ENCODE measurements around the gene HIBADH. TPM values are rescaled to one million over a fixed set of nuclear protein-coding genes. Genes with fewer than 3 reads are reported as not detected.

Gene HIBADH
- total and polyA plus RNA-seq, 2 donors (not counting 3 experiments of a cell fraction or from before 2014, with no cell fraction given), result 22.6 to 30.5 TPM

DNA sequence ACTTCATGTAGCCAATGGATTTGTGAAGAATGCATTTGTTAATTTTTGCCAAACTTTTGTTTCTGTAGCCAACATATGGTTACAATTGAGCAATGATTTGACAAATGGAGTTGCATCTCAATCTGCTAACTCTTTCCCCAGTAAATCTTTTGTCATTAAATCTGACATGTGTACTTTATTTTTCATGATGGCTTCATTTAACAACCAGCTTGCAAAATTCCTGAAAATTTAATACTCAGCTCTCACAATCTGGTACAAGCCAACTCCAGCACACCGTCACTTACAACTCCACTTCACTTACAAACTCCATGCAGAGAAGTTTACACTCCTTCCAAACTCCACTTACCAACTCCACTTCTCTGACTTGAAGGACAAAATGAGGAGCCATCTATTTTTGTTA is 26.5 kb upstream of the HIBADH start:
- intact Hi-C loops (cut with micrococcal nuclease), result loop anchor here (1.0 to 5.0 kb wide), 5 partner anchors 85 to 493 kb away; no protein-coding TSS in a partner anchor
- Histone ChIP-seq H3K9ac (replicated peaks; ENCODE audit: extremely low read depth, insufficient read depth, low read length) (no peak overlapping the region), H3K9me1 (replicated peaks; ENCODE audit: control insufficient read depth, extremely low read depth, insufficient read depth, low read length) (no peaks in the 10 kb centered on the region), H3K27ac (ENCODE audit: insufficient read depth, low read depth, low read length) (no peak overlapping the region), H2AFZ (ENCODE audit: low read depth, low read length) (no peak overlapping the region), H3K4me2 (ENCODE audit: insufficient read depth, low read length) (no peak overlapping the region), H3K4me1 (ENCODE audit: control insufficient read depth, extremely low read depth, insufficient read depth, low read length) (peaks cover 10% of the 10 kb centered on the region), H3K27me3 (ENCODE audit: control insufficient read depth in 2 of 2, insufficient read depth in 2 of 2, low read length in 2 of 2) (no peaks in the 10 kb centered on the region), H3K4me3 (replicated peaks in 1 of 3; ENCODE audit: insufficient read depth in 1 of 3, low read depth in 1 of 3, low read length in 3 of 3) (no peak overlapping the region), H3K36me3 (ENCODE audit: control insufficient read depth in 2 of 2, extremely low read depth in 1 of 2, insufficient read depth in 2 of 2, low read length in 2 of 2) (no peaks in the 10 kb centered on the region), H3K9me3 (replicated peaks; ENCODE audit: control insufficient read depth, insufficient read depth, low read length) (no peaks in the 10 kb centered on the region), H4K20me1 (replicated peaks; ENCODE audit: control insufficient read depth, extremely low read depth, insufficient read depth, low read length) (no peaks in the 10 kb centered on the region), H3K79me2 (ENCODE audit: control insufficient read depth, insufficient read depth, low read length) (no peaks in the 10 kb centered on the region)
- no peak for TF ChIP-seq POLR2AphosphoS5 (IDR thresholded peaks at IDR 0.05; ENCODE audit: insufficient read depth, low read depth, low read length)
- no peak for TF ChIP-seq POLR2A (IDR thresholded peaks at IDR 0.05; ENCODE audit: low read depth, low read length)
- no peak for TF ChIP-seq JUN (IDR thresholded peaks at IDR 0.05; ENCODE audit: borderline replicate concordance, insufficient read depth, insufficient read length, low read depth)
- TF ChIP-seq, protein P1, sequence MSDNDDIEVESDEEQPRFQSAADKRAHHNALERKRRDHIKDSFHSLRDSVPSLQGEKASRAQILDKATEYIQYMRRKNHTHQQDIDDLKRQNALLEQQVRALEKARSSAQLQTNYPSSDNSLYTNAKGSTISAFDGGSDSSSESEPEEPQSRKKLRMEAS (IDR thresholded peaks at IDR 0.05; ENCODE audit: insufficient read depth, insufficient read length), result no peak
- no peak for TF ChIP-seq EZH2 (IDR thresholded peaks at IDR 0.05; ENCODE audit: borderline replicate concordance, low read depth, low read length, severe bottlenecking)
- TF ChIP-seq MYC (IDR thresholded peaks at IDR 0.05; ENCODE audit: low read depth, low read length), result no peak
- TF ChIP-seq, protein P2, sequence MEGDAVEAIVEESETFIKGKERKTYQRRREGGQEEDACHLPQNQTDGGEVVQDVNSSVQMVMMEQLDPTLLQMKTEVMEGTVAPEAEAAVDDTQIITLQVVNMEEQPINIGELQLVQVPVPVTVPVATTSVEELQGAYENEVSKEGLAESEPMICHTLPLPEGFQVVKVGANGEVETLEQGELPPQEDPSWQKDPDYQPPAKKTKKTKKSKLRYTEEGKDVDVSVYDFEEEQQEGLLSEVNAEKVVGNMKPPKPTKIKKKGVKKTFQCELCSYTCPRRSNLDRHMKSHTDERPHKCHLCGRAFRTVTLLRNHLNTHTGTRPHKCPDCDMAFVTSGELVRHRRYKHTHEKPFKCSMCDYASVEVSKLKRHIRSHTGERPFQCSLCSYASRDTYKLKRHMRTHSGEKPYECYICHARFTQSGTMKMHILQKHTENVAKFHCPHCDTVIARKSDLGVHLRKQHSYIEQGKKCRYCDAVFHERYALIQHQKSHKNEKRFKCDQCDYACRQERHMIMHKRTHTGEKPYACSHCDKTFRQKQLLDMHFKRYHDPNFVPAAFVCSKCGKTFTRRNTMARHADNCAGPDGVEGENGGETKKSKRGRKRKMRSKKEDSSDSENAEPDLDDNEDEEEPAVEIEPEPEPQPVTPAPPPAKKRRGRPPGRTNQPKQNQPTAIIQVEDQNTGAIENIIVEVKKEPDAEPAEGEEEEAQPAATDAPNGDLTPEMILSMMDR (IDR thresholded peaks at IDR 0.05; ENCODE audit: extremely low read depth in 1 of 2, insufficient read depth in 1 of 2, low read depth in 1 of 2, low read length in 2 of 2), result no peak
- no peak for TF ChIP-seq FOS (IDR thresholded peaks at IDR 0.05; ENCODE audit: borderline replicate concordance, insufficient read depth, low read length)
- no peak for TF ChIP-seq GATA2 (IDR thresholded peaks at IDR 0.05; ENCODE audit: insufficient read depth, insufficient read length, low read depth, low read length)
- FAIRE-seq (no peak), DNase-seq (ENCODE audit: low read depth, low spot score) (no peak)
- dilution Hi-C loops (cut with MboI; ENCODE audit: extremely low pct_ligation_motif_present, low sequenced_read_pairs), result no loop called here
- ChIA-PET POLR2A (no interaction called here), CTCF (interaction anchor here (0.9 to 3.3 kb wide), 8 partner anchors 15 to 493 kb away, joined by 3 to 37 read pairs (median 3); no protein-coding TSS in a partner anchor)
- no TSS peak for BruUV-seq (replicated peaks)

Data from endothelial cell of umbilical vein (primary cell).